HG02884 (cell line): ENCODE data around the gene SLC27A6.
"Not testable (repeated sequence)": the region's sequence is repeated elsewhere in the genome, so short reads cannot be mapped to it uniquely, and the experiment has no call there.

ENCODE experiments used
- ATAC-seq: cut with Tn5 transposase; IDR thresholded peaks from one replicate; pipeline ENCODE4 v1.9.1; 2021; ENCODE audit warnings: mild to moderate bottlenecking, moderate library complexity; ENCODE audit not compliant: unreplicated experiment

SLC27A6 gene

GRCh38 chr5:128965011-128965637 is at the start of gene SLC27A6:
TSS of gene SLC27A6 (plus strand) at chr5:128965488. CDS start at chr5:128966138, 650 bp downstream.
- no peak for ATAC-seq

- no peak for ATAC-seq
Observed at GRCh38 chr5:128919542-128919941, 45.7 kb upstream of the SLC27A6 start.

GRCh38 chr5:128920345-128921215 is 44.7 kb upstream of the SLC27A6 start:
- no peak for ATAC-seq

GRCh38 chr5:128924299-128924698 is 41.0 kb upstream of the SLC27A6 start:
- no peak for ATAC-seq

GRCh38 chr5:128925973-128926372 is 39.3 kb upstream of the SLC27A6 start:
- ATAC-seq: no peak

- ATAC-seq: no peak
Observed at GRCh38 chr5:128927644-128928043, 37.6 kb upstream of the SLC27A6 start.

- not testable (repeated sequence) for ATAC-seq
Observed at GRCh38 chr5:128932232-128932631, 33.1 kb upstream of the SLC27A6 start.

- ATAC-seq: not testable (repeated sequence)
Observed at GRCh38 chr5:128943100-128943499, 22.2 kb upstream of the SLC27A6 start.

GRCh38 chr5:128949847-128950546 is 15.3 kb upstream of the SLC27A6 start:
- ATAC-seq: no peak

- not testable (repeated sequence) for ATAC-seq
Observed at GRCh38 chr5:128951301-128951700, 14.0 kb upstream of the SLC27A6 start.

GRCh38 chr5:128956164-128956563 is 9.1 kb upstream of the SLC27A6 start:
- ATAC-seq: no peak

GRCh38 chr5:128962211-128962610 is 3.1 kb upstream of the SLC27A6 start:
- ATAC-seq: no peak

GRCh38 chr5:128965638-128966302 is 482 bp downstream of the SLC27A6 start:
- ATAC-seq: no peak

GRCh38 chr5:128966375-128966774 is 1.1 kb downstream of the SLC27A6 start:
- no peak for ATAC-seq

GRCh38 chr5:128966846-128967245 is 1.6 kb downstream of the SLC27A6 start:
- no peak for ATAC-seq

- no peak for ATAC-seq
Observed at GRCh38 chr5:128973244-128973643, 8.0 kb downstream of the SLC27A6 start.

GRCh38 chr5:128974567-128974966 is 9.3 kb downstream of the SLC27A6 start:
- no peak for ATAC-seq

GRCh38 chr5:128979761-128980160 is 14.5 kb downstream of the SLC27A6 start:
- ATAC-seq: no peak

- no peak for ATAC-seq
Observed at GRCh38 chr5:128980917-128981316, 15.6 kb downstream of the SLC27A6 start.

GRCh38 chr5:128984480-128984879 is 19.2 kb downstream of the SLC27A6 start:
- no peak for ATAC-seq

GRCh38 chr5:128988476-128988875 is 23.2 kb downstream of the SLC27A6 start:
- no peak for ATAC-seq
